Spleen (tissue), 7 donors: ENCODE data around the gene WDFY4.

ENCODE experiments used
- CTCF ChIP-seq, 11 experiments: fragments of 200-600 bp in 7 of 11; fragments of 450-650 bp in 4 of 11; sonication (generic) in 4 of 11; IDR thresholded peaks in 8 of 11; conservative IDR thresholded peaks in 3 of 11; 1 replicate in 7 of 11; 2 replicates in 4 of 11; pipeline versions ENCODE4 v1.4.0 to v1.8.0; 2016 to 2021; ENCODE audit warnings: antibody characterized with exemption in 11 of 11, inconsistent platforms in 4 of 11, mild to moderate bottlenecking in 1 of 11
- POLR2AphosphoS5 ChIP-seq, 3 donors: sonication (generic); formaldehyde crosslinking; IDR thresholded peaks; one replicate each; pipeline ENCODE4 v1.5.1; 2017; ENCODE audit warnings: antibody characterized with exemption in 3 of 3
- donor health status: DM: no; HTN: no; CAD: no; lungs with moderate emphysema.
- donor health status: DM: no; HTN: no; CAD: no.
- donor health status: DM: no; HTN: no; CAD: no.

- no peak for TF ChIP-seq CTCF (IDR thresholded peaks at IDR 0.05 in 8 of 11, conservative IDR thresholded peaks at IDR 0.05 in 3 of 11)
- TF ChIP-seq POLR2AphosphoS5 (IDR thresholded peaks at IDR 0.05): no peak
These were observed 323.4 kb downstream of the WDFY4 start for GRCh38 chr10:49008091-49008490.
